Chondrocyte (in vitro differentiated cells): ENCODE results near the gene INTS14. TPM values are rescaled to one million over a fixed set of nuclear protein-coding genes. Genes with fewer than 3 reads are reported as not detected.

ENCODE experiments used
- DNase-seq: peaks from one replicate; pipeline ENCODE4 v3.0.0; 2021; ENCODE audit warnings: mixed read lengths, low spot score
- H3K27ac Mint-ChIP-seq: one replicate; pipeline ENCODE4 v1.8.0; 2021; ENCODE audit warnings: mild to moderate bottlenecking, moderate library complexity, mixed read lengths; ENCODE audit not compliant: unreplicated experiment
- H3K27me3 Mint-ChIP-seq: 2 replicates; pipeline ENCODE4 v1.8.0; 2021; ENCODE audit warnings: low read depth, mixed read lengths
- H3K36me3 Mint-ChIP-seq: 2 replicates; pipeline ENCODE4 v1.8.0; 2021; ENCODE audit warnings: low read depth, mixed read lengths
- H3K4me1 Mint-ChIP-seq: 2 replicates; pipeline ENCODE4 v1.8.0; 2021; ENCODE audit warnings: low read depth, mild to moderate bottlenecking, mixed read lengths
- H3K4me3 Mint-ChIP-seq: one replicate; pipeline ENCODE4 v1.8.0; 2021; ENCODE audit warnings: mild to moderate bottlenecking, moderate library complexity, mixed read lengths; ENCODE audit not compliant: unreplicated experiment
- H3K9me3 Mint-ChIP-seq: 2 replicates; pipeline ENCODE4 v1.8.0; 2021; ENCODE audit warnings: low read depth, mixed read lengths
- total RNA-seq: library from RNA; stranded (reverse); gene quantifications from 3 replicates; pipeline ENCODE4 v1.2.1, GENCODE V29; 2021
- TF ChIP-seq, protein P1 (sequence below): fragments of 200-600 bp; sonication (generic); IDR thresholded peaks from 2 replicates; pipeline ENCODE4 v1.5.0; 2021; ENCODE audit warnings: antibody characterized with exemption, mild to moderate bottlenecking, moderate library complexity

INTS14 gene
- total RNA-seq, 1 donor from 2014 or later = 25.4 TPM

DNA sequence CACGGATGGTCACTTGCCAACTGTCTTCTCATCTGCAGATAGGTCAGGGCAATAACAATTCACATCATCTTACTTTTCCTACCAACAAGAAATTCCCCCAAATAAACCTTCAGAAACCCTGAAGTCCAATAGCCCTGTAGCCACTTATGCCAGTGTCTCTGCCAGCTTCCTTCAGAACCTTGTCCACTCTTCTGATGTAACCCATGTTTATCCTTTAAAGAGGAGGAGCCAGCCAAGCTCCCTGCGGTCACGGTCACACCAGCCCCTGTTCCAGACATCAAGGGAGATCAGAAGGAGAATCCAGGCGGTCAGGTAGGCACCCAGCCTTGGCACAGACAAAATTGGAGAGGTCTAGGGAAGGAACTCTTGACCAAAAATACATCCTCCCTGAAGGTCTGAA, 34.5 kb upstream of the INTS14 start:
- Mint-ChIP-seq H3K27ac (no peak overlapping the region), H3K36me3 (peaks cover 3% of the 10 kb centered on the region), H3K4me3 (no peak overlapping the region), H3K27me3 (no peaks in the 10 kb centered on the region), H3K9me3 (no peaks in the 10 kb centered on the region), H3K4me1 (peaks cover 10% of the 10 kb centered on the region)
- no peak for DNase-seq
- TF ChIP-seq, protein P1, sequence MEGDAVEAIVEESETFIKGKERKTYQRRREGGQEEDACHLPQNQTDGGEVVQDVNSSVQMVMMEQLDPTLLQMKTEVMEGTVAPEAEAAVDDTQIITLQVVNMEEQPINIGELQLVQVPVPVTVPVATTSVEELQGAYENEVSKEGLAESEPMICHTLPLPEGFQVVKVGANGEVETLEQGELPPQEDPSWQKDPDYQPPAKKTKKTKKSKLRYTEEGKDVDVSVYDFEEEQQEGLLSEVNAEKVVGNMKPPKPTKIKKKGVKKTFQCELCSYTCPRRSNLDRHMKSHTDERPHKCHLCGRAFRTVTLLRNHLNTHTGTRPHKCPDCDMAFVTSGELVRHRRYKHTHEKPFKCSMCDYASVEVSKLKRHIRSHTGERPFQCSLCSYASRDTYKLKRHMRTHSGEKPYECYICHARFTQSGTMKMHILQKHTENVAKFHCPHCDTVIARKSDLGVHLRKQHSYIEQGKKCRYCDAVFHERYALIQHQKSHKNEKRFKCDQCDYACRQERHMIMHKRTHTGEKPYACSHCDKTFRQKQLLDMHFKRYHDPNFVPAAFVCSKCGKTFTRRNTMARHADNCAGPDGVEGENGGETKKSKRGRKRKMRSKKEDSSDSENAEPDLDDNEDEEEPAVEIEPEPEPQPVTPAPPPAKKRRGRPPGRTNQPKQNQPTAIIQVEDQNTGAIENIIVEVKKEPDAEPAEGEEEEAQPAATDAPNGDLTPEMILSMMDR = no peak

DNA sequence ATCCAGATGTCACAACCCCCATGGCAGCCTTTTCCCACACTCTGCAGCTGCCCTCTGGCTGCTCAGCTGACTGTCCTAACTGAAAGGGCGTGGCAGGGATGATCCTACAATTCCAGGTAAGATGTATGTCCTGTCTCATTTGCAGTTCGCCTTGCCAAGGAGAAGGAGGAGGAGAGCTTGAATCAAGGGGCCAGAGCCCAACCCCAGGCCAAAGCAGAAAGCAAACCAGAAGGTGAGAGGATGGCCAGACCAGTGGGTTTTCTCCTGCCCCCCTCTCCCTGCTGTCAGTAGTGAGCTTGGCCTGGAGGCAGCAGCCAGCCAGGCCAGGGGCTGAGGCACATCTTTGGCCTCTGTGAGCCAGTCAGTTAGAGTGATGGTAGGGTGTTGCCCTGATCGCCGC, 33.4 kb upstream of the INTS14 start:
- Mint-ChIP-seq H3K9me3 (no peaks in the 10 kb centered on the region), H3K36me3 (no peaks in the 10 kb centered on the region), H3K27me3 (no peaks in the 10 kb centered on the region), H3K27ac (no peak overlapping the region), H3K4me1 (peaks cover 10% of the 10 kb centered on the region), H3K4me3 (no peak overlapping the region)
- DNase-seq = no peak
- TF ChIP-seq, protein P1 = no peak

DNA sequence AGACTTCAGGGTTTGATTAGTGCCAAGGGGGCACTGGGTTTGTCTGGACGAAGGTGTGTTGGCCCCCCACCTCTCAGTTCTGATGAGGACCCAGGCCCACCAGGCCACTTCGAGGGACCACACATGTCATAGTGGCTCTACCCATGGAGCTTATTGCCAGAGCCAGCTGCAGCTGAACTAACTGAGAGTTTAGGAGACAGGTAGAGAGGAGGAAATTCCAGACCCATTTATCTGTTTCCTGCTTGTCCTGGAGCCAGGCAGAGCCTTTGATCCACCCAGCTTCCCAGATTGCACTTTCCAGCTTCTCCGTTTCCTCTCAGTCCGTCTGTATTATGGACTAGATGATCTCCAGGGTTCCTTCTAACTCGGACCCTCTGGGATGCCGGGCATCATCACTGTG, 31.7 kb upstream of the INTS14 start:
- TF ChIP-seq, protein P1 = no peak
- no peaks in the 10 kb centered on the region for H3K27me3 Mint-ChIP-seq
- H3K36me3 Mint-ChIP-seq = no peaks in the 10 kb centered on the region
- DNase-seq = no peak
- peaks cover 16% of the 10 kb centered on the region for H3K4me1 Mint-ChIP-seq
- no peaks in the 10 kb centered on the region for H3K9me3 Mint-ChIP-seq
- H3K4me3 Mint-ChIP-seq = no peak overlapping the region
- H3K27ac Mint-ChIP-seq = no peak overlapping the region

DNA sequence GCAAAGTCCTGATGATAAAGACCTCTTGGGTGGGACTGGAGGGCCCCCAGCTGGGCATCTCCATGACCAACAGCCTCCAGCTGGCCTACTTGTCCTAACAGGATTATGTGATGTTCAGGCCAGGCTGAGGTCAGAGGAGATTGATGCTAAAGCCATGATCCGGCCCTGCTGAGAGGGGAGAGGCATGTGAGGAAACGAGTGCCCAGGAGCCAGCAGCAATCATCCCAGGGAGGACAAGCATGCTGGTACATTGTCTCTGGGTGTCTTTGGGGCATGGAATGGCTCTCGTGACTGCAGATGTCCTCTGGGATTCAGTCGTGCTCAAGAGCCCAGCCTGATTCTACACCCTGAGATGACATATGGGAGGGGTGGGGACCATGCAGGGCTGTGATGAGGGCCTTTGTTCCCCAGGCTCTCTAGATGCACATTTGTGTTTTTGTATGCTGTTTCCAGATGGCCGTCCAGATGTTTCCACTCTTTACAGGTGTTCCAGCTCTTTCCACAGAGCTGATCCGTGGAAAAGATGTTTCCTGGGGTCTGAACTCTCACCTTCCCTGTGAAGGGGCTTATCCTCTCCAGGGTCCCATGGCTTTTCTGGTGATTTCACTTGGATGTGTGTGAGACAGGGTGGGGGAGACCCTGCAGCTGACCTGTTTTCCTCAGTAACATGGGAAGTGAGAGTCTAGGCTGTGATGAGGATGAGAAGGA, 31.0 kb upstream of the INTS14 start:
- H3K4me3 Mint-ChIP-seq = no peak overlapping the region
- no peaks in the 10 kb centered on the region for H3K9me3 Mint-ChIP-seq
- TF ChIP-seq, protein P1 = no peak
- no peaks in the 10 kb centered on the region for H3K27me3 Mint-ChIP-seq
- no peaks in the 10 kb centered on the region for H3K36me3 Mint-ChIP-seq
- no peak for DNase-seq
- peaks cover 16% of the 10 kb centered on the region for H3K4me1 Mint-ChIP-seq
- no peak overlapping the region for H3K27ac Mint-ChIP-seq

DNA sequence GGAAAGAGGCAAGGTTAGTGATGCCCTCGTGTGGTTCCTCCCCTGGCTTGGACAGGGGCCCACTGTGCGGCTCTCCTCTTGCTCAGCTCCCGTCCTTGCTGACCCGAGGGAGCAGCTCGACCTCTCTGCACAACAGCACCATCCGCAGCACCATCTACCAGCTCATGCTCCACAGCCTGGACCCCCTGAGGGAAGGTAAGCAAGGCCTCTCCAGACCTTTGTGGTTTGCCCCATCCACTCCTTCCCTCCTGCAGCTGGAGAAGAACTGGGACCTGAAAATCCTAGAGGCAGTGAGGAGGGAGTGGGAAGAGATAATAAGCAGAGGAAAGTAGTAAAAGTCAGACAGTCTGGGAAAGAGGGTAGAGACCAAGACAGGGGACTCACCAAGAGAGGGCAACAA, 28.6 kb upstream of the INTS14 start:
- Mint-ChIP-seq H3K36me3 (no peaks in the 10 kb centered on the region), H3K9me3 (no peaks in the 10 kb centered on the region), H3K27me3 (no peaks in the 10 kb centered on the region), H3K4me3 (no peak overlapping the region), H3K27ac (no peak overlapping the region), H3K4me1 (peaks cover 9% of the 10 kb centered on the region)
- TF ChIP-seq, protein P1 = no peak
- DNase-seq = no peak
